Endodermal cell (in vitro differentiated cells): ENCODE measurements around the gene RFXANK. TPM values are rescaled to one million over a fixed set of nuclear protein-coding genes. Genes with fewer than 3 reads are reported as not detected.
"Not testable (repeated sequence)": the region's sequence is repeated elsewhere in the genome, so short reads cannot be mapped to it uniquely, and the experiment has no call there.

Source experiments
- DNase-seq: peaks from one replicate; pipeline ENCODE4 v3.0.0-alpha.2; 2017
- H3K27ac ChIP-seq: 2 replicates; pipeline ENCODE4 v1.5.1; 2013; ENCODE audit warnings: mild to moderate bottlenecking, low read depth, low read length, moderate library complexity
- H3K27me3 ChIP-seq: 2 replicates; pipeline ENCODE4 v1.6.1; 2013; ENCODE audit warnings: mild to moderate bottlenecking, low read length, moderate library complexity; ENCODE audit not compliant: insufficient read depth, control insufficient read depth, poor library complexity, severe bottlenecking
- H3K36me3 ChIP-seq: 2 replicates; pipeline ENCODE4 v1.7.0; 2013; ENCODE audit warnings: mild to moderate bottlenecking, low read length, moderate library complexity; ENCODE audit not compliant: control insufficient read depth, insufficient read depth
- H3K4me1 ChIP-seq: one replicate; pipeline ENCODE4 v1.7.0; 2013; ENCODE audit warnings: low read length; ENCODE audit not compliant: control insufficient read depth, insufficient read depth
- H3K4me3 ChIP-seq: 2 replicates; pipeline ENCODE4 v1.5.1; 2013; ENCODE audit warnings: mild to moderate bottlenecking, low read length, moderate library complexity
- H3K9ac ChIP-seq: 2 replicates; pipeline ENCODE4 v1.6.1; 2013; ENCODE audit warnings: mild to moderate bottlenecking, low read length, moderate library complexity; ENCODE audit not compliant: poor library complexity, severe bottlenecking; ENCODE audit errors: extremely low read depth
- H3K9me3 ChIP-seq: 2 replicates; pipeline ENCODE4 v1.6.1; 2013; ENCODE audit warnings: mild to moderate bottlenecking, low read length, moderate library complexity; ENCODE audit not compliant: control insufficient read depth
- H3K27ac Mint-ChIP-seq: 2 replicates; pipeline ENCODE4 v1.8.0; 2020; ENCODE audit warnings: mixed read lengths
- H3K27me3 Mint-ChIP-seq: 2 replicates; pipeline ENCODE4 v1.8.0; 2021; ENCODE audit warnings: mild to moderate bottlenecking, mixed read lengths; ENCODE audit not compliant: insufficient read depth
- H3K36me3 Mint-ChIP-seq: 2 replicates; pipeline ENCODE4 v1.8.0; 2020; ENCODE audit warnings: low read depth, mixed read lengths
- H3K4me1 Mint-ChIP-seq: 2 replicates; pipeline ENCODE4 v1.8.0; 2020; ENCODE audit warnings: mixed read lengths
- H3K4me3 Mint-ChIP-seq: 2 replicates; pipeline ENCODE4 v1.8.0; 2020; ENCODE audit warnings: mild to moderate bottlenecking, moderate library complexity, mixed read lengths
- H3K9me3 Mint-ChIP-seq: 2 replicates; pipeline ENCODE4 v1.8.0; 2020; ENCODE audit warnings: mild to moderate bottlenecking, mixed read lengths
- CTCF ChIP-seq: fragments of 200-600 bp; sonication (generic); conservative IDR thresholded peaks from 2 replicates; pipeline ENCODE4 v1.5.0; 2021; ENCODE audit warnings: antibody characterized with exemption, mild to moderate bottlenecking
- WGBS, 2 experiments: methylation state at CpG; one replicate each; pipeline versions ENCODE4 v1.1.5 to v1.1.7; 2013; ENCODE audit warnings: missing lambda C conversion rate in 2 of 2, mixed read lengths in 1 of 2; ENCODE audit not compliant: insufficient coverage in 1 of 2, insufficient read length in 1 of 2; 5-methylcytosine and 5-hydroxymethylcytosine counted together
- total RNA-seq, 2 donors: library from RNA; stranded (reverse); fragmentation: NEBNext Ultra II Directional in 1 of 2; extraction: Animal tissue kit (Norgen Biotek cat#: 25700) in 1 of 2; gene quantifications; 2 replicates in 1 of 2; 3 replicates in 1 of 2; pipeline ENCODE4 v1.2.1, GENCODE V29; 2021

RFXANK gene
- total RNA-seq, 2 donors from 2014 or later = 117 to 122 TPM

DNA sequence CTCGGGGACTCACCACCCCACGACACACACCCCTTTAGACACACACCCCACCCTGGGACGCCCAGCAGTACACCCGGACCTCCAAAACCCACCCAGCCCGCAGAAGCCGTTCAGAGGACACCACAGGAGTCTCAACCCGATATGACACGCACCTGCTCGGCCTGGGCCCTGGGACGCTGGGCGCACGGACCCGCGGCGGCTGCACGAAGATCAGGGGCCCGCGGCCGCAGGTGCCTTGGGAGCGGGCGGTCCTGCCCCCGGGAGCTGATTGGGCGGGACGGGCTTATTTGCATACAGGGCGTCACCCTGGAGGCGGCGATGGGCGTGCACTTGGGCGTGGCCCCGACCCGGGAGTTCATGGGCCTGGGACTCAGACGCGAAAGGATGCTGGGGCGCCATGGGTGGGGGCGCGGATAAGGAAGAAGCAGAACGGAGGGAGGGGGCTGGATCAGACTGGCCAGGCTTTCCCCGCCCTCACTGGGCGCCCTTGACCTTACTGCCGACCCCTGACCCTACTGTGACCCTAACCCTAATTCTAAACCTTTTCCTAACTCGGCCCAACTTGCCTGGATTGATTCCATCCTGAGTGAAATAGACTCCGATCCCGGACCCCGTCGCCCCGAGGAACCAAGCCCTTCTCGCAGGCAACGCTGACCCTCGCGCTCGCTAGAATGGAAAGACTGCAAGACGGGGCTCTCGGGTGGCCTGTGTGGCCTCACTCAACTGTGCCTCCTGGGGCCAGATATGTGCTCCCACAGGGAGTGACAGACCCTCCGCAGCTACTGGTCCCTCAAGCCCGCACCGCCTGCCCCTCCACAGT is 21.8 kb upstream of the RFXANK start, which contains the start of gene MEF2B:
Gene MEF2B, minus strand, starts transcription at position 211 of the 820 bp plus-strand sequence. CDS start 19,528 bp downstream, outside the sequence.
- DNase-seq = peak; percentile 97
- H3K4me1 ChIP-seq = no peaks in the 10 kb centered on the region
- H3K9me3 ChIP-seq = no peaks in the 10 kb centered on the region
- Mint-ChIP-seq H3K27me3 (peaks cover 61% of the 10 kb centered on the region), H3K9me3 (no peaks in the 10 kb centered on the region), H3K27ac (no peak within 1 kb of the TSS), H3K36me3 (no peaks in the 10 kb centered on the region), H3K4me3 (peak within 1 kb of the TSS; percentile 37), H3K4me1 (peaks cover 7% of the 10 kb centered on the region)
- WGBS, 2 experiments = 23 to 54% methylated on average over 18 to 56 of the region's 56 CpGs
- no peak within 1 kb of the TSS for H3K9ac ChIP-seq
- no peak for TF ChIP-seq CTCF
- no peak within 1 kb of the TSS for H3K27ac ChIP-seq
- peaks cover 30% of the 10 kb centered on the region for H3K27me3 ChIP-seq
- no peaks in the 10 kb centered on the region for H3K36me3 ChIP-seq
- H3K4me3 ChIP-seq = no peak within 1 kb of the TSS

DNA sequence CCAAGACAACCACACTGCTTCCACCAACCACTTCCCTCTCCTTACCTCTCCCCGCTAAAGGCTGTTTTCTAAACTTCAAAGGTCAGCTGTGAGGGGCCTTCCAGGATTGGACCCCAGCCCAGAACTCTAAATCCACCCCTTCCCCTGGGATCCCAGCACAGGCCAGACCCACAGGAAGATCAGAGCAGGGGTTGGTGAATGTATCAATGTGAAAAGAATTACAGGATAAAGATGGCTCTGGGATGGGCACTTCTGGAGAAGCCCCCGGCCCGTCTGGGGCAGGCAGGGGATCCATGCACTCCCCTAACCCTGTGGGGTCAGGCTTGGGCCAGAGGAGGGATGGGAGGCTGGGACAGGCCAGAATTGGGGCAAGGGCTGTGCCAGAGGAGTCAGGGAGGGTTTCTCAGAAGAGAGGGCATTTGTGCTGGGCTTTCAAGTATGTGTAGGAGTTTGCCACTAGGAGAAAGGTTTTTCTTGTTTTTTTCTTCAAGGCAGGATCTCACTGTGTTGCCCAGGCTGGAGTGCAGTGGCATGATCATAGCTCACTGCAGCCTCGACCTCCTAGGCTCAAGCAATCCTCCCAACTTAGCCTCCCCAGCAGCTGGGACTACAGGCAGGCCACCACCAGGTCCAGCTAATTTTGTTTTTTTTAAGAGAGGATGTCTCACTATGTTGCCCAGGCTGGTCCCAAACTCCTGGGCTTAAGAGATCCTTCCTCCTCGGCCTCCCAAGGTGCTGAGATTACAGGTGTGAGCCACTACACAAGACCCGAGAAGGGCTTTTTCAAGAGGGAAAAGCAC is 21.0 kb upstream of the RFXANK start:
- H3K27me3 Mint-ChIP-seq = peaks cover 56% of the 10 kb centered on the region
- Histone ChIP-seq H3K27me3 (peaks cover 30% of the 10 kb centered on the region), H3K4me1 (no peaks in the 10 kb centered on the region), H3K27ac (no peak overlapping the region), H3K9me3 (no peaks in the 10 kb centered on the region), H3K9ac (no peak overlapping the region), H3K4me3 (no peak overlapping the region), H3K36me3 (no peaks in the 10 kb centered on the region)
- WGBS, 2 experiments = 82 to 88% methylated on average over 3 to 6 of the region's 6 CpGs
- H3K27ac Mint-ChIP-seq = no peak overlapping the region
- peaks cover 7% of the 10 kb centered on the region for H3K4me1 Mint-ChIP-seq
- DNase-seq = no peak
- no peaks in the 10 kb centered on the region for H3K9me3 Mint-ChIP-seq
- no peaks in the 10 kb centered on the region for H3K36me3 Mint-ChIP-seq
- H3K4me3 Mint-ChIP-seq = peak overlapping the region; percentile 37
- no peak for TF ChIP-seq CTCF

DNA sequence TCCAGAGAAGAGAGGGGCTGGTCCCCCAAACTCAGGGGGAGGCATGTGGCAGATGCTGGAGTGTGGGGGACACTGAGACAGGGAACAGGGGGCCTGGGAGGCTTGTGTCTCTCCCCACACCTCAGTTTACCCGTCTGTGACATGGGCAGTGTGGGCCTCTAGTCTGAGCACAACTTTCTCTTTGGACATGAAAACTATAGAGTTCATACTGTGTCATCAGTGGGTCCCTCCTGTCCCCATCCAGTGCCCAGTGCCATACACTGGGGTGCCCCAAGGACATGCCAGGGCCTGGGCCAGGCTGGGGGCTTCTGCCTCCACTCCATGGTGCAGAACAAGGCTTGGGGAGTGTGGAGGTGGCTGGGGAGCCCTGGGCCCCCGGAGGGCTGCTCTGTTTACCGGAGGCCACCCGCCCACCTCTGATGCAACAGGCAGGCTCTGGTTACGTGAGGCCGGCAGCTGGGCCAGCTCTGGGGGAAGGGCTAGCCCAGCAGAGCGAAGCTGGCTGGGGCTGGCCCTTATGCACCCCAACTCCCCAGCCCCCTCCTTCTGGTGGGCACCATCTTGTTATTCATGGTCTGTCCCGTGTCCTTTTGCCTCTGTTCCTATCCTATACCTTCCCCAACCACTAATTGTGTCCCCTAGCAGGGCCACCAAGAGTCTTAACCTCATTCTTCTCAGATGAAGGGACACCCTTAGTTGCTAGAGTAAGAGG is 20.1 kb upstream of the RFXANK start:
- no peaks in the 10 kb centered on the region for H3K9me3 Mint-ChIP-seq
- H3K27me3 ChIP-seq = peaks cover 30% of the 10 kb centered on the region
- no peak overlapping the region for H3K27ac ChIP-seq
- WGBS, 2 experiments = 82 to 96% methylated on average over 4 to 8 of the region's 8 CpGs
- no peak for TF ChIP-seq CTCF
- H3K4me1 ChIP-seq = no peaks in the 10 kb centered on the region
- H3K4me3 ChIP-seq = no peak overlapping the region
- no peaks in the 10 kb centered on the region for H3K36me3 ChIP-seq
- no peak overlapping the region for H3K27ac Mint-ChIP-seq
- DNase-seq = no peak
- H3K9ac ChIP-seq = no peak overlapping the region
- H3K4me1 Mint-ChIP-seq = peaks cover 7% of the 10 kb centered on the region
- peaks cover 5% of the 10 kb centered on the region for H3K36me3 Mint-ChIP-seq
- no peak overlapping the region for H3K4me3 Mint-ChIP-seq
- H3K9me3 ChIP-seq = no peaks in the 10 kb centered on the region
- peaks cover 56% of the 10 kb centered on the region for H3K27me3 Mint-ChIP-seq

- H3K9ac ChIP-seq, H3K4me3 ChIP-seq, H3K4me3 Mint-ChIP-seq, H3K9me3 ChIP-seq, DNase-seq, H3K4me1 ChIP-seq, H3K27ac Mint-ChIP-seq, H3K4me1 Mint-ChIP-seq, H3K27ac ChIP-seq, H3K9me3 Mint-ChIP-seq, H3K36me3 Mint-ChIP-seq, H3K36me3 ChIP-seq: not testable (repeated sequence)
- peaks cover 46% of the 10 kb centered on the region for H3K27me3 Mint-ChIP-seq
- H3K27me3 ChIP-seq = peaks cover 30% of the 10 kb centered on the region
- 92 to 100% methylated on average over 3 to 4 of the region's 5 CpGs for WGBS, 2 experiments
Observed at GRCh38 chr19:19173243-19173642, 18.8 kb upstream of the RFXANK start.
